NCI-H2227 (cell line): Measurements from ENCODE around the gene ZNF514.

ENCODE experiments used
- DNase-seq: peaks from one replicate; lab custom pipeline; 2025; ENCODE audit not compliant: unreplicated experiment; lab: John Stamatoyannopoulos, UW

ZNF514 gene

DNA sequence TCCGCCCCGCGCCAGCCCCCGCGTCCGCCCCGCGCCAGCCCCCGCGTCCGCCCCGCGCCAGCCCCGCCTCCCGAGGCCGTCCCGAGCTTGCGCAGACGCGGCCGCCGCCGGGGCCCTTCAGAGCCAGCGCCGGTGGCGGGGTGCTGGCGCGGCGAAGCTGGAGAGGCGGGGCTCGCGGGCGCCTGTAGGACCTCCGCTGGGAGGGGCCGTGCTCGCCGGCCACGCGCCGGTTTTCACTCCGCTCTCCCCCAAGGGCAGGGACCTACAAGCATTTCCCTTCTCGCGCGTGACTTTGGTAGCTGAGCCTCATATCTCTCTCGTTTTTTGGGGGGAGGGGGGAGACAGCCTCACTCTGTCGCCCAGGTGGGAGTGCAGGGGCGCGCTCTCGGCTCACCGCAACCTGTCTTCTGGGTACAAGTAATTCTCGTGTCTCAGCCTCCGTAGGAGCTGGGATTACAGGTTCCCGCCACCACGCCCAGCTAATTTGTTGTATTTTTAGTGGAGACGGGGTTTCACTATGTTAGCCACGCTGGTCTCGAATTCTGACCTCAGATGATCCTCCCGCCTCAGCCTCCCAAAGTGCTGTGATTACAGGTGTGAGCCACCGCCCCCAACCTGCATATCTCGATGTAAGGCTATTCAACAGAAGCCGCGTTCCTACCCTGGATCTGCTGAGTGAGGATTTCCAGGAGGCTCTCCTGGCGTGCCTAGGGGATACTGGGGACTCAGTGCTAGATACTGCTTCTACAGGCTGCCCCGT is at the start of gene ZNF514:
ZNF514 (minus strand) TSS at position 159 of the 760 bp plus-strand sequence. CDS start 6,595 bp downstream, outside the sequence.
- peak; percentile 89 for DNase-seq

DNA sequence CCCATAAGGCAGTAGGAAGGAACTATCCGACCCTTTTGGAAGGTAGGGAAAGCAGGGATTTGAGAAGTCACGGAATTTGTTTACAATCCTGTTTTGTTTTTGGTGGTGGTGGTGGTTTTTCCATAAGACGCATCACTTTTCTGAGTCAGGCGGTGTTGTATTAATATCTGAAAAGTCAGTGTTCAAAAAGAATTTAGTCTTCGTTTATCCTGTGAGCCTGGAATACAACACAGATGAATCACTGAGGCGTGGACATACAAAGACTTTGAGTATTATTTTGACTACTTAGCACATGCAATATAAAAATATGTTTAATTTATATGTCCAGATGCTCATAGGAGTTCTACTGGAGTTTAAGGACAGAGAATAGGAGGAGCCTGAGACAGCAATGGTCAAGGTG is 48.5 kb upstream of the ZNF514 start:
- no peak for DNase-seq

GRCh38 chr2:95207111-95207961 is 47.7 kb upstream of the ZNF514 start, which contains the start of gene ZNF892:
Gene ZNF892, plus strand, starts transcription at chr2:95207521. Its CDS starts 295 bp downstream, at chr2:95207816.
- peak; percentile 93 for DNase-seq

DNA sequence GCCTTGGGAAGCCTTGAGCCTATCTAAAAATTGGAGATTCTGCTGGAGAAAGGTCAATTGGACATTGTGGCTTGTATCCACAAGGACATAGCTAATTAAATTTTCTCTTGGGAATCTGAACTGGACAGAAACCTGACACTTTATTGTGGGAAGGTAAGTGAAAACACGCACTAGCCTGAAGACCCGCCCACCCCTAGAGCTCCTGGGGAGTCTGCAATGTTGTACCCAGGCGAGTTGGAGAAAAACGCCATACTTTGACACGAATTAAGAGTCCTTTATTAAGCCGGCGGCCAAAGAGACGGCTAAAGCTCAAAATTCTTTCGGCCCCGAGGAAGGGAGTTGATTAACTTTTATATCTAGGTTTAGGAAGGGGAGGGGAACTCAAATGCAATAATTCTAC is 46.4 kb upstream of the ZNF514 start:
- no peak for DNase-seq

- DNase-seq, result no peak
Measured at GRCh38 chr2:95204396-95204795, 44.7 kb upstream of the ZNF514 start.

DNA sequence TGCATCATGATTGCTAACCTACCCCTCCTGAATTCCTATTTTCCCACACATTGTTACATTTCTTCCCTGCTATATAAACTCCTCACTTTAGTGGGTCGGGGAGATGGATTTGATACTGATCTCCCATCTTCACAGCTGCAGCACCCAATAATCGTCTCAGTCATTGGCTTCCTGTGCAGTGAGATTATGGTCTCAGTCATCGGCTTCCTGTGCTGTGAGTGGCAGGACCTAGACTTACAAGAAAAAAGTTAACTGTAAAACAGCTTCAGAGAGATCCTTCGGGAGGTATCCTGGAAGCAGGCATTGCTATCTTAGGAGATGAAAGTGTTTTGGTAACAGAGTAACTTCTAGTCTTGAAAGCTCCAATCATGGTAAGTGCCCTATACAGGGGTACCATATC is 44.3 kb upstream of the ZNF514 start:
- no peak for DNase-seq

GRCh38 chr2:95192956-95193355 is 33.3 kb upstream of the ZNF514 start:
- peak; percentile 30 for DNase-seq

DNA sequence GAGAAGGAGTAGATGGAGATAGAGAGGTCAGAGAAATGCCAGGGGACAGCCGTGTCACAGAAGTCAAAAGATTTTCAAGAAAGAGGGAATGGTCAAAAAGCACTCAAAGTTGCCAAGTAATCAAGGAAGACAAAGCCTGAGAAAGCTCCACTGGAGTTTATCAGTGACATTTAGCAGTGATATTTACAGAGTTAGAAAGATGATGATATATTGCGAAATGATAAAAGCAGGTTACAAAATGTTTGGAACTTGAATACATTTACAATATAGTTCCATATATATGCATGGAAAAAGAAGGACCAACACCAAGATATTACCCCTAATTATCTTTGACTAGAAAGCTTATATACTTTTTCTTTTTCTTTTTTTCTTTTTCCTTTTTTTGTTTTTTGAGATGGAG is 26.3 kb upstream of the ZNF514 start:
- no peak for DNase-seq

GRCh38 chr2:95185197-95185596 is 25.5 kb upstream of the ZNF514 start:
- no peak for DNase-seq

DNA sequence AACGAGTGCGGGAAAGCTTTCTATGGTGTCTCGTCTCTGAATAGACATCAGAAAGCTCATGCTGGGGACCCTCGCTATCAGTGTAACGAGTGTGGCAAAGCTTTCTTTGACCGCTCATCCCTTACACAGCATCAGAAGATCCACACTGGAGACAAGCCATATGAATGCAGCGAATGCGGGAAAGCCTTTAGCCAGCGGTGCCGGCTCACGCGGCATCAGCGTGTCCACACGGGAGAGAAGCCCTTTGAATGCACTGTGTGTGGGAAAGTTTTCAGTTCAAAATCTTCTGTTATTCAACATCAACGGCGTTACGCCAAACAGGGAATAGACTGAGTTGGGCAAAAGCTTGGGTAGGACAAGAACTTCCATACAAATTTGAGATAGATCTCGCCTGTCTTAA is 22.1 kb upstream of the ZNF514 start:
- DNase-seq, result no peak

- no peak for DNase-seq
Measured at GRCh38 chr2:95179451-95179850, 19.8 kb upstream of the ZNF514 start.

DNA sequence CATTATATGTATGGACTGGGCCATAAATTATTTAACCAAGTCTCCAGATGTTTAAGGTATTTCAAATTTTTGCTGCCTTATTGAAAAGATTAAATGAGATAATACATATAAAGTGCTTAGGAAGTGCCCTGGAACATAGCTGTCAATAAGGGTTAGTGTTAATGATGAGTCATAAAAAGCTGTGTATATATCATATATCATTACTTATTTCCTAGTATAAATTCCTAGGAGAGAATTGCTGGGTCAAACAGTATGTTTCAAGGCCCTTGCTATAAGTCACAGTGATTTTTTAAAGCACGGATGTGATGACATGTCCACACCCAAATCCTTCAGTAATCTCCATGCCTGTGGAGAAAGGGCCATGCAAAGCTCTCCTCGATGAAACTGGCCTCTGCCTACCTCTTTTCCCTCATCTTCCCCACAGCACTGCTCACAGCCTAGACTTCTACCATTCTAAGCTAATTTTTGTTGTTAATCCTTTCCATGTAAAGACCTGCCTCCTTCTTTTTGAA is 14.4 kb upstream of the ZNF514 start:
- DNase-seq, result no peak

DNA sequence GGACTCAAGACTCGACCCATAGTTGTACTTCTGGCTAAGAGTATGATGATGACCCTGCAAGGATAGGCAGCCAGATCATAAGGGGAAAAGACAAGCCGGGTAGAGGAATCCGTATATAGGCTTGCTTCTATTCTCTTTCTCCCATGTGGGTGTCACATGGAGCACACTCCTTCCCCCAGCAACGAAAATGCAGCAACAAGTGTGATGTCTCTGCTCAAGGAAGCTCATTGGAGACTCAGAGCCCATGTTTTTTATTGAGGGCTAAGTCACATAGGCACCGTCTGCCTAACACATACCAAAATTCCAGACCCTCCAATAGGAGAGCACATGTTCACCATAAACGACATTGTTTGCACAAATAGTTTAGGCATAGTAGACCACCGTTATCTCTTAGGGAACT is 12.3 kb upstream of the ZNF514 start:
- DNase-seq, result no peak

- peak; percentile 45 for DNase-seq
Measured at GRCh38 chr2:95166065-95166763, 6.6 kb upstream of the ZNF514 start.

DNA sequence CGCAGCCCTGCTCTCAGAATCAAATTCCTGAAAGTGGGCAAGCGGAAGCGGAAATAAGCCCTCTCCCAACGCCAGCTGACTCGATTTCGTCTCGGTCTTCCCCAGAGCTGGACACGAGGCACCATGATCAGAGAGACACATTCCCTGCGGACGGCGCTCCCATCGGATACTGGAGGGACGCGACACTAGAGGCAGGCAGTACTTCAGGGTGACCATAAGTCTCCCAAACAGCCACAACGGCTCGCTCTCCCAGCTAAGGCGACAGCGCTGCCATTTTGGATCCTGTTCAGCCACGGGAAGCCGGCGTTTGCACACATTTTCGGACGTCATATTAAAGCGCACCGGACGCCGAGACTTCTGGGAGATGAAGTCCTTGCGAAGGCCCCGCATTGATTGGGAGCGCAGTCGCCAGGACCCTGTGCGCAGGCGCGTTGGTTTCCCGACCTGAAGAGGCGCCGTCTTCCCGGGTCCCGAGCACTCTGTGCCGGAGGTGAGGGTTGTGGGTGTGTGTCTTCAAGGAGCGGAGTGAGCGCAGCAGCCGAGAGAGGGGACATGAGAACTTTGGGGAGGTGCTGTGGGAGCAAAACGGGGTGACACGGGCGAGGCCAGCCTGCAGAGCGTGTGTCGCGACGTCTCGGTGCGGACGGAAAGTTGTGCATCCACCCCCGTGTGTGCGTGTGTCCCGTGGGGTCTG is 5.9 kb upstream of the ZNF514 start, which contains the start of gene ZNF2:
ZNF2 (plus strand) TSS at position 439 of the 694 bp plus-strand sequence. CDS start 10,418 bp downstream, outside the sequence.
- DNase-seq, result peak; percentile 98

DNA sequence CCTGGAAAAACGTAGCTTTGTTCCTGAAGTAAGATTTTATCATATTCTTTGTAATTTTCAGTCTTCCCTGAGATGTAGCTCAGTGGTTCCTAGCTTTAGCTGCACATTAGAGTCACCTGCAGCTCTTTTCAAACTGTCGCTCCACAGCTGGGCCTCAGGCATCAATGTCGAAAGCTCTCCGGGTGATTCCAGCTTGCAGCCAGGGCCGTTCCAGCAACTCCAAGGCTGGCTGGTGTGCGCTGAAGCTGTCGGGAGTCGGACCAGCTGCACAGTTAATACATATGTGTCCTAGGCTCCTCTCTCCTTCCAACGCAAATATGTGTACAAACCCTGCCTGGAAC is 5.4 kb upstream of the ZNF514 start:
- no peak for DNase-seq

- peak; percentile 70 for DNase-seq
Measured at GRCh38 chr2:95158891-95159619, 593 bp downstream of the ZNF514 start.

DNA sequence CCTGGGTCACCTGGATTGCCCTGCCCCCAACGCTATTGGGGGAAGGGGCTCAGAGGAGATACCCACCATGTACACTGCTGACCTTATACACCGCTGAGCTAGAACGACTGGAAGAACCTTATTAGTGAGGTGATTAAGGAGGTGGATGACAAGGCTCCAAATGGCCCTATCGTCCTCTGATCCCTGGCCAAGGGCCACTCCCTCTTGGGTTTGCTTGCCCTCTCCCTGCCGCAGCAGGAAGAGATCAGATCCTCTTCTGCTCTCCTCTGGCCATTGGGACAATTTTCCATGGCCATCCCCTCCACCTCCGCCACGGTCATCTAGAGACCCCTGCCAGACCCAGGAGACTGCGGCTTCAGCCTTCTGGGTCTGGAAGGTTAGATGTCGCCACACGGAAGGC is 1.2 kb downstream of the ZNF514 start:
- DNase-seq, result no peak

- DNase-seq, result no peak
Measured at GRCh38 chr2:95149397-95149984, 10.2 kb downstream of the ZNF514 start.

GRCh38 chr2:95143838-95144237 is 15.8 kb downstream of the ZNF514 start:
- DNase-seq, result no peak
